Measurements from ENCODE around the gene LHFPL6.

The LHFPL6 gene

GRCh38 chr13:39552246-39552645 is 50.7 kb downstream of the LHFPL6 start:
- no peak for DNase-seq

- DNase-seq = no peak
These were observed 52.1 kb downstream of the LHFPL6 start for GRCh38 chr13:39550931-39551330.

- DNase-seq = no peak
These were observed 55.9 kb downstream of the LHFPL6 start for GRCh38 chr13:39547108-39547507.

- DNase-seq = no peak
These were observed 60.6 kb downstream of the LHFPL6 start for GRCh38 chr13:39542361-39542760.

GRCh38 chr13:39540929-39541605 is 61.9 kb downstream of the LHFPL6 start:
- DNase-seq = no peak

GRCh38 chr13:39538816-39539790 is 63.9 kb downstream of the LHFPL6 start:
- DNase-seq = no peak

- no peak for DNase-seq
These were observed 66.1 kb downstream of the LHFPL6 start for GRCh38 chr13:39536906-39537305.

GRCh38 chr13:39536274-39536673 is 66.7 kb downstream of the LHFPL6 start:
- no peak for DNase-seq

- DNase-seq = no peak
These were observed 69.3 kb downstream of the LHFPL6 start for GRCh38 chr13:39533651-39534150.

GRCh38 chr13:39531646-39532045 is 71.3 kb downstream of the LHFPL6 start:
- no peak for DNase-seq

GRCh38 chr13:39530916-39531315 is 72.1 kb downstream of the LHFPL6 start:
- DNase-seq = no peak

GRCh38 chr13:39528661-39528980 is 74.4 kb downstream of the LHFPL6 start:
- no peak for DNase-seq

GRCh38 chr13:39527961-39528660 is 74.9 kb downstream of the LHFPL6 start:
- DNase-seq = no peak

GRCh38 chr13:39527301-39527700 is 75.7 kb downstream of the LHFPL6 start:
- no peak for DNase-seq

GRCh38 chr13:39526499-39526898 is 76.5 kb downstream of the LHFPL6 start:
- DNase-seq = no peak

GRCh38 chr13:39525506-39525905 is 77.5 kb downstream of the LHFPL6 start:
- DNase-seq = no peak

- no peak for DNase-seq
These were observed 78.2 kb downstream of the LHFPL6 start for GRCh38 chr13:39524795-39525194.

- no peak for DNase-seq
These were observed 80.7 kb downstream of the LHFPL6 start for GRCh38 chr13:39522329-39522728.

- DNase-seq = no peak
These were observed 81.3 kb downstream of the LHFPL6 start for GRCh38 chr13:39521701-39522100.

GRCh38 chr13:39516096-39516495 is 86.9 kb downstream of the LHFPL6 start:
- no peak for DNase-seq

- no peak for DNase-seq
These were observed 87.7 kb downstream of the LHFPL6 start for GRCh38 chr13:39515224-39515714.

- DNase-seq = no peak
These were observed 90.3 kb downstream of the LHFPL6 start for GRCh38 chr13:39512687-39513086.

- no peak for DNase-seq
These were observed 92.7 kb downstream of the LHFPL6 start for GRCh38 chr13:39510316-39510695.
